Umbilical cord (tissue), 2 donors: ENCODE measurements around the gene NFIA. TPM values are rescaled to one million over a fixed set of nuclear protein-coding genes. Genes with fewer than 3 reads are reported as not detected.
"Not testable (repeated sequence)": the region's sequence is repeated elsewhere in the genome, so short reads cannot be mapped to it uniquely, and the experiment has no call there.

Source experiments
- DNase-seq: peaks from one replicate; pipeline ENCODE4 v3.0.0-alpha.2; 2015; ENCODE audit warnings: low spot score
- total RNA-seq: library from RNA; depleted of rRNA; stranded (reverse); fragments of >200 nt; gene quantifications from one replicate; pipeline ENCODE4 v1.2.3, GENCODE V29; 2014; ENCODE audit warnings: low replicate concordance; ENCODE audit not compliant: insufficient read depth

NFIA gene
- total RNA-seq, 1 donor from 2014 or later = 23.6 TPM

GRCh38 chr1:61271412-61271789 is 189.0 kb downstream of the NFIA start:
- no peak for DNase-seq

GRCh38 chr1:61273167-61273705 is 190.9 kb downstream of the NFIA start:
- no peak for DNase-seq

GRCh38 chr1:61273861-61274260 is 191.5 kb downstream of the NFIA start:
- no peak for DNase-seq

DNA sequence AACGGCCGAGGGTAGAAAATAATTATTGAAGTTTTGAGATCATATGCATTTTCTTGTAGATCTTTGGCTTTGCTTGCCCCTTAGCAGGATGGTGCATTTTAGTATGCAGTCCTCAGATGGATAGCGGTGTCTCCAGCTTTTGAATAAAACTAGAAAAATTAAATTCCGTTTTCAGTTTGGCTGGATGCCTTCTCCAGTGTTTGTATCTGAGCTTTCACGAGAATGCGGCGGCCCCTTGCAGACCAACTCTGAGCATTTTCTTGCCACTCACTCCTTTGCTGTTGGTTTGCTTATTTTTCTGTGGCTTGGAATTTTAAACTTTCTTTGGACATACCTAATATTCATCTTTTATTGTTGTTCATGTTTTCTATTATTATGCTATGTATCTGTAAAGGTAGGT is 192.6 kb downstream of the NFIA start:
- no peak for DNase-seq

- DNase-seq = no peak
Observed at GRCh38 chr1:61276246-61276645, 193.9 kb downstream of the NFIA start.

DNA sequence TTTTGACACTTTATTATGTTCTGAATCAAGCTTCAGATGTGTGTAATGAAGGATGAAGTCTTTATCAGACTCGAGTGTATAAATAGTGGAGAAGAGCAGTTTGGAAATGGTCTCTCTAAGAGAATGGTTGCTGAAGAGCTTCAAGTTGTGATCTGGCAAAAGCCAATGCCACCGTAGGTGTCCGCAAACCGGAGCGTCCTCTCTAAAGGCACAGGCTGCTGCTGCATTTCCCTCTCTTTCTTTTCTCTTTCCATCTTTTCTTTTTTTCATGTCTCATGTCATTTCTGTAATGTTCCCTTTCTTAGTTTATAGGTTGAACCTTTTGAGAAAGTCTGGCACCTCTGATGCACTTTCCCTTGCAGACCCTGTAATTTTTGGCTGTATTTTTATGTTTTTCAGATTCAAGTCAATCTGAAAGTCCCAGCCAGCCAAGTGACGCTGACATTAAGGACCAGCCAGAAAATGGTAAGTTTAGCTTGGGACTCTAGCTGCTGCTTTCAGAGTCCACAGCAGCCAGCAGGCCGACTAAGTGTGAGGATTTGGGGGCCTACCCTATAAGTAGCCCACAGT is 194.8 kb downstream of the NFIA start:
- no peak for DNase-seq

GRCh38 chr1:61278503-61278902 is 196.1 kb downstream of the NFIA start:
- DNase-seq = not testable (repeated sequence)

DNA sequence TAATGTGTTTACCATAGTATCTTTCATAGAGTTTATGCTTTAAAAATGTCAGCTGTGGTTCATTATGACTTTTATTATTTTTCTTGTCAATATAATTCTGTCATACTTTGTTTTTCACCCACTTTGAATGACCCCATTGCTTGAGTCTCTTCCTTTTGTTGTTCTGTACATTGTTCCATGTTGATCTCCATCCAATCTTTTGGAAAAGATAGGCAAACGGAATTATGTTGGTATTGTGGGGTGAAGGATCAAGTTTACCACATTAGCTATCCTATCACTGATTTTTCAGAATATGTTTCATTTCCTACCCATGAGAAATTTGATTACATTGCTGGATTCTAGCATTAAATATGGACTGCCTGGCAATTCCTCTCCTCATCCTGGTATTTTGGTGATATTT is 196.6 kb downstream of the NFIA start:
- DNase-seq = no peak

DNA sequence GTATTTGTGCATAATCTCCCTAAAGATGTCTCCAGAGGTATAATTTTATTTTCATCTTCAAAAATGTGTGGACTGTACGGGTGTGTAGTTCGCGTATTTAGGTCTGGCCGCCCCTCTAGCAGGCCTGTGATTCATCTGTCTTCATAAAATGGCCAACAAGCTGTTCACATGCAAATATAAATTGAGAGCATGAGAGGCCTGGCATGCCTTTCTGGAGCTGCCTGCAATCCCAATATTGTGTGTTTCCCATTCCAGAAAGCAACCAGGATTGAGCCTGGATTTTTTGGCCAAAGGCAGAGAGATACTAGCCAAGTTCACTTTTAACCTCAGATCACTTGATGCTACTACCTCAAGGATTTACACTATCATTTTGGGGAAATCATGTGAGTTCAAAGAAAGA is 197.2 kb downstream of the NFIA start:
- DNase-seq = peak; percentile 66

DNA sequence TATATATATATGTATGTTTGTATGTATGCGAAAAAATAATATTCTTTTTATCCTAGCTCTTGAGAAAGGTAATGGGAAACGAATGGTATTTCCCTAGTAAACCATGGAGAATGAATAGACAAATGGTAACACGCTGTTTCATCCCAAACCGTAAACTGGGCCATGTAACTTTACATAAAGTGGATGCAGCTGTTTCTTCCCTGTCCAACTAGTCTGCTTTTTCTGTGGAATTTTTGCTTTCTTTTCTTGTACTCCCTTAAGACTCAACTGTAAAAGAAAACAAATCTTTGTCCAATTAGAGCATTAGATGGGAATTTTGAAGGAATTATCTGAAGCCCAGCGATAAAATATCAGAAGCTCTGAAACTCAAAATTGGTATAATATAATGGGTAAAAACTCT is 198.1 kb downstream of the NFIA start:
- DNase-seq = peak; percentile 47

GRCh38 chr1:61282387-61282786 is 200.0 kb downstream of the NFIA start:
- DNase-seq = no peak

DNA sequence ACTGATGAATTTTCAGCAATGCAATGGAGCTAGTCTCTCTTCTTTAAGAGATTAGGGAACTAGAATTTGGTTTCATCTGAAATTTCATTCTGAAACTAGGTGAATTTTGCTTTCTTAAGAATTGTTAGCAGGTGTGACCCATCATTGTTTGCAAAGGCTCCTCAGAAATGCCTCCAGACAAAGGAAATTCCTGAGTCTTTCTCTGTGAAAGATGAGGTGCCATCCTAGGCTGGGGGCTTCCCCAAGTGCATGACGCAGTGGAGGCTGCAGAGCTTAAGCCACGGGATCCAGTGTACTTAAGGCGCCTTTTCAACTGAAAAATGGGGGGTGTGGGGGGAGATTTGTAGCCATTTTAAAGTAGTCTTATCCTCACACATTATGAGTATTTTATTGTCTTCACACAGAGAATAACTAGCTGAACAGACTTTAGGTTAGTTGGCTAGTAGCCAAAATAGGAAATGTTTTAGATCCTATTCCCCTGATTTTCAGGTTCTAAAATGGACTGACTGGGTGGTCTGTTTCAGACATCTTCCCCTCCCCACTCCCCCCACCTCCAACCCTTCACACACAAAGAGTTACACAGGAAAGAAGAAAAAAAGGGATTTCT is 202.0 kb downstream of the NFIA start:
- DNase-seq = no peak

DNA sequence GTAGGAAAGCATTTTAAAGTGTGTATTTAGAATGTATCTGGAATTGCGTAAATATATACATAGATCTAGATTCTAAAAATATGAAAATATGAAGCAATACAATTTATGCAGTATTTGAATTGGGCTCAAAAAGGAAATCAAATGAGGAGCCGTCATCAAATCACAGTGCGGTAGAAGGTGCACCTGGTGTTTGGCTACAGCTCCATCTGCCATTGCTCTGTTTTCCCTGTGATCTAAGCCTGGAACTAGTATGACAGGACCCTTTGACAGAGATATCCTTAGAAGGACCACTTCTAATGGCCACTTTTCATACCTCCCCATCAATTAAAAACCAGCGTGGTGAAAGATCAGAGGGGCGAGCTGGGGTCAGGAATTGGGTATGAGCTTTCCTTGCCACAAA is 202.6 kb downstream of the NFIA start:
- no peak for DNase-seq

GRCh38 chr1:61285371-61285885 is 203.1 kb downstream of the NFIA start:
- no peak for DNase-seq

GRCh38 chr1:61287014-61287413 is 204.7 kb downstream of the NFIA start:
- no peak for DNase-seq

GRCh38 chr1:61287734-61288133 is 205.4 kb downstream of the NFIA start:
- DNase-seq = no peak

GRCh38 chr1:61289232-61290098 is 207.1 kb downstream of the NFIA start:
- no peak for DNase-seq

- DNase-seq = no peak
Observed at GRCh38 chr1:61290525-61290924, 208.2 kb downstream of the NFIA start.

- no peak for DNase-seq
Observed at GRCh38 chr1:61293197-61293596, 210.8 kb downstream of the NFIA start.

- no peak for DNase-seq
Observed at GRCh38 chr1:61293986-61294504, 211.7 kb downstream of the NFIA start.

GRCh38 chr1:61294930-61295329 is 212.6 kb downstream of the NFIA start:
- no peak for DNase-seq
